ENCODE results near the gene TUSC2. TPM values are rescaled to one million over a fixed set of nuclear protein-coding genes. Genes with fewer than 3 reads are reported as not detected.

Gene TUSC2
- total and polyA plus RNA-seq, 7 donors: 23.2 to 54.7 (median 35.5) TPM

- Histone ChIP-seq H3K4me1 (peaks cover 0 to 13% (median 12%) of the 10 kb centered on the region in 4 donors), H3K27ac (no peak overlapping the region), H3K36me3 (no peaks in the 10 kb centered on the region), H3K4me3 (no peak overlapping the region), H3K27me3 (peaks cover 0 to 34% (median 12%) of the 10 kb centered on the region in 3 donors), H3K9me3 (no peaks in the 10 kb centered on the region)
- DNase-seq: no peak
- intact Hi-C loops (cut with DNase I): loop anchor here (5.0 kb wide), 1 partner anchor 173 kb away; no protein-coding TSS in a partner anchor
- 62 to 78% methylated on average over 9 of the region's 9 CpGs for WGBS, 2 donors
- TF ChIP-seq POLR2A (IDR thresholded peaks at IDR 0.05) (no peak), POLR2AphosphoS5 (IDR thresholded peaks at IDR 0.05) (no peak), EP300 (IDR thresholded peaks at IDR 0.05) (no peak), CTCF (IDR thresholded peaks at IDR 0.05) (no peak)
Measured at GRCh38 chr3:50369012-50369670, 41.1 kb upstream of the TUSC2 start.

- Histone ChIP-seq H3K27me3 (peaks cover 0 to 19% (median 5%) of the 10 kb centered on the region in 3 donors), H3K4me3 (peak overlapping the region in 2 of 4 donors; percentile 45 to 55), H3K36me3 (no peaks in the 10 kb centered on the region), H3K4me1 (peaks cover 0 to 14% (median 13%) of the 10 kb centered on the region in 4 donors), H3K9me3 (no peaks in the 10 kb centered on the region), H3K27ac (no peak overlapping the region)
- 55 to 79% methylated on average over 5 of the region's 5 CpGs for WGBS, 2 donors
- intact Hi-C loops (cut with DNase I): loop anchor here (5.0 kb wide), 1 partner anchor 176 kb away; no protein-coding TSS in a partner anchor
- DNase-seq: no peak
- no peak for TF ChIP-seq POLR2AphosphoS5 (IDR thresholded peaks at IDR 0.05)
- TF ChIP-seq POLR2A (IDR thresholded peaks at IDR 0.05): no peak
- no peak for TF ChIP-seq EP300 (IDR thresholded peaks at IDR 0.05)
- no peak for TF ChIP-seq CTCF (IDR thresholded peaks at IDR 0.05)
Measured at GRCh38 chr3:50365842-50366220, 37.8 kb upstream of the TUSC2 start.

DNA sequence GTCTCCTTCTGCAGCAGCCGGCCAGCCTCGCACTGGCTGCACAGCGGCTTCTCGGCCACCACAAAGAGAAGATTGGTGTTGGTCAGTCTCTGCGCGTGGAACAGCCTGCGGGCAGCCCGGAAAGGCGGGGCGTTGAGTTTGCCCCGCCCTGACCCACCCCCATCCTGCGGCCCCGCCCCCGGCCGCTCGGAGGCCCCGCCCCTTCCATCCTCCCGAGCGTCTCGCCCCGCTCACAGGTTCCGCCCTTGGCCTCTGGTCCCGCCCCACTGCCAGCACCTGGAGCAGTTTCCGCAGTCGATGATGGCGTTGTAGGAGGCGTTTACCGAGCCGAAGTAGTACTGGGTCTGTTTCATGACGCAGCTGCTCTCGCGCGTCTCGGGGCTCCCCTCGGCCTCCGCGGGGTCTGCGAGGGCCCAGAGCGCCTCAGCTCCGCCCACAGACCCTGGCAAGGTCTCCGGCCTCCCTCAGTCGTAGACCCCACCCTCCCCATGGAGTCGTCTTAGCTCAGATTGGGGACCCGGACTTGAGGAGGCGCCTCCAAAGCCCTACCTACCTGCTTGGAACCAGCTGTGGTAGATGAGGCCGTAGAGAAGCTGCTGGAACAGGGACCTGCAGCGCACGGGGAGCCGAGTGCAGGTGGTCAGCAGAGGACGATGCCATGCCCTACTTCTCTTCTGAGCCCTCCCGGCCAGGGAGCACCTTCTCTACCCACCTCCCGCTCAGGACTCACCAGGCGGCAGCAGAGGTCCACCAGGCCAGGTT is 37.2 kb upstream of the TUSC2 start:
- peak; percentile 93 for DNase-seq
- no peaks in the 10 kb centered on the region for H3K36me3 ChIP-seq
- no peaks in the 10 kb centered on the region for H3K9me3 ChIP-seq
- intact Hi-C loops (cut with DNase I): loop anchor here (5.0 kb wide), 1 partner anchor 177 kb away; no protein-coding TSS in a partner anchor
- 2 to 4% methylated on average over 53 of the region's 53 CpGs for WGBS, 2 donors
- H3K4me3 ChIP-seq: peak overlapping the region; percentile 45 to 62 (median 50)
- TF ChIP-seq CTCF (IDR thresholded peaks at IDR 0.05) (no peak), POLR2AphosphoS5 (IDR thresholded peaks at IDR 0.05) (peak in 3 of 4 donors; percentile 25 to 69 (median 51)), POLR2A (IDR thresholded peaks at IDR 0.05) (no peak), EP300 (IDR thresholded peaks at IDR 0.05) (no peak)
- H3K4me1 ChIP-seq: peaks cover 0 to 14% (median 13%) of the 10 kb centered on the region in 4 donors
- peaks cover 0 to 15% (median 5%) of the 10 kb centered on the region in 3 donors for H3K27me3 ChIP-seq
- peak overlapping the region; percentile 57 to 72 (median 68) for H3K27ac ChIP-seq

DNA sequence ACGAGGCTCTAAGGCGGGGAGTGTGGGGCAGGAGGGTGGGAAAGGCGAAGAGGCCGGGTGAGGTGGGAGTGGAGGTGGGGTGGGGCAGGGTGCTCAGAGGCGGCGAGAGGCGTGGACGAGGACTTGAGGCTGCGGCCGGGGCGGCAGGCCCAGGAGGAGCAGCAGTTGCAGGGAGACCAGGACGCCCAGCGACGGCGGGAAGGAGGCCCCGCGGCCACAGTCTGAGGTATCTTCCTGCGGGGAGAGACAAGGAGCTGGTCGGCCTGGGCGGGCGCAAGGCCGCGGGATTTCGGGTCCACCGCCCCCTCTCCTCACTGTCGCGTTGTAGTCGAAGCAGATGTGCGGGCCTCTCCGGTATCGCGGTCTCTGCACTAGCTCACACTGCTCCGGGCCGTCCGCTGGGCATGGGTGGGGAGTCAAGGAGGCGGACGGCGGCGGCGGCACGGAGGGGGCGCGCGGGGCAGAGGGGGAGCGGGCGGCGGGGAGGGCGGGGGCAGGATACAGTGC is 36.6 kb upstream of the TUSC2 start:
- peaks cover 0 to 19% (median 13%) of the 10 kb centered on the region in 4 donors for H3K4me1 ChIP-seq
- peaks cover 0 to 9% (median 4%) of the 10 kb centered on the region in 3 donors for H3K27me3 ChIP-seq
- 3 to 12% methylated on average over 48 of the region's 48 CpGs for WGBS, 2 donors
- intact Hi-C loops (cut with DNase I): loop anchor here (5.0 kb wide), 2 partner anchors 178 to 253 kb away; partner anchors contain the start of gene MAPKAPK3
- TF ChIP-seq CTCF (IDR thresholded peaks at IDR 0.05): no peak
- TF ChIP-seq POLR2AphosphoS5 (IDR thresholded peaks at IDR 0.05): peak in 1 of 4 donors; percentile 2
- TF ChIP-seq EP300 (IDR thresholded peaks at IDR 0.05): no peak
- no peaks in the 10 kb centered on the region for H3K9me3 ChIP-seq
- H3K4me3 ChIP-seq: peak overlapping the region; percentile 45 to 62 (median 50)
- H3K27ac ChIP-seq: peak overlapping the region; percentile 57 to 72 (median 68)
- DNase-seq: peak; percentile 82
- H3K36me3 ChIP-seq: no peaks in the 10 kb centered on the region
